ENCODE measurements around the gene ELF2.
"Not testable (repeated sequence)": the region's sequence is repeated elsewhere in the genome, so short reads cannot be mapped to it uniquely, and the experiment has no call there.

ELF2 gene

DNA sequence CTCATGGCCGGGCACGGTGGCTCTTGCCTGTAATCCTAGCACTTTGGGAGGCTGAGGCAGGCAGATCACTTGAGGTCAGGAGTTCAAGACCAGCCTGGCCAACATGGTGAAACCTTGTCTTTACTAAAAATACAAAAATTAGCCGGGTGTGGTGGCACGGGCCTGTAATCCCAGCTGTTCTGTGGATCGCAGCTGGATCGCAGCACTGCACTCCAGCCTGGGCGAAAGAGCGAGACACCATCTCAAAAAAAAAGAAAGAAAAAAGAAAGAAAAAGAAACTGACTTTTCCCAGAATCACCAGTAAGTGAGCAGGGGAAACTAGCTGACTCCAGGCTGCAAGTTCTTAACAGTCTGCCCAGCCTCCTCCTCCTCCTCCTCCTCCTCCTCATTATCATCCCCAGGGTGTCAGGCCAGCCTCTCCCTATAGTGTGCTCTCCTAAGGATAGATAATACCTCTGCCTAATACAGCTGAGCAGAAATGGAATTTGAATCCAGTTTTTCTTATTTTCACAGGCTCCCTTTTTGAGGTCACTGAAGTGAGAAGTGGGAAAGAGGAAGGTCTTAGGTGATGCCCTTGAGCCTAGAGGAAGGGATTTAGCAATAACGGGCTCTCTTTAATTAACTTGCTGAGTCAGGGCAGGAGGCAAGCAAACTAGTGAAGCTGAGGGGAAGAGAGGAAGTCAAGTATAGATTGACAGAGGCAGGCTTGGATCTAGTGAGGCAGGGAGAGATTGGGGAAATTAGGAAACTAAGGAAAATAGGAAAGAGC lies 11.8 kb upstream of the ELF2 start:
- in situ Hi-C loops (cut with MboI; ENCODE audit: low sequenced_read_pairs) = no loop called here

DNA sequence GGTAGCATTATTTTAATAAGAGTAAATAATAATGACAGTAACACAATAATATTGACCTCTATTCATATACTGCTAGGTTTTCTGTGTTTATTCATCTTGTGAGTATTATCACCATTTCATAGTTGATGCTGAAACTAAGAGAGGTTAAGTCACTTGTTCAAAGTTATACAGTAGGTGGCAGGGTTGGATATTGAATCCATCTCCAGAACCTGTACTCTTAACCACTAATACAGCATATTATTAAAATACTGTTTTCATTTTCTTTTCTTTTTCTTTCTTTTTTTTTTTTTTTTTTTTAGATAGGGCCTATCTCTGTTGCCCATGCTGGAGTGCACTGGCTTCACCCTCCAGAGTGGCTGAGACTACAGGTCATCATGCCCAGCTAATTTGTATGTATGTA lies 7.1 kb upstream of the ELF2 start:
- in situ Hi-C loops (cut with MboI; ENCODE audit: low sequenced_read_pairs) = no loop called here

DNA sequence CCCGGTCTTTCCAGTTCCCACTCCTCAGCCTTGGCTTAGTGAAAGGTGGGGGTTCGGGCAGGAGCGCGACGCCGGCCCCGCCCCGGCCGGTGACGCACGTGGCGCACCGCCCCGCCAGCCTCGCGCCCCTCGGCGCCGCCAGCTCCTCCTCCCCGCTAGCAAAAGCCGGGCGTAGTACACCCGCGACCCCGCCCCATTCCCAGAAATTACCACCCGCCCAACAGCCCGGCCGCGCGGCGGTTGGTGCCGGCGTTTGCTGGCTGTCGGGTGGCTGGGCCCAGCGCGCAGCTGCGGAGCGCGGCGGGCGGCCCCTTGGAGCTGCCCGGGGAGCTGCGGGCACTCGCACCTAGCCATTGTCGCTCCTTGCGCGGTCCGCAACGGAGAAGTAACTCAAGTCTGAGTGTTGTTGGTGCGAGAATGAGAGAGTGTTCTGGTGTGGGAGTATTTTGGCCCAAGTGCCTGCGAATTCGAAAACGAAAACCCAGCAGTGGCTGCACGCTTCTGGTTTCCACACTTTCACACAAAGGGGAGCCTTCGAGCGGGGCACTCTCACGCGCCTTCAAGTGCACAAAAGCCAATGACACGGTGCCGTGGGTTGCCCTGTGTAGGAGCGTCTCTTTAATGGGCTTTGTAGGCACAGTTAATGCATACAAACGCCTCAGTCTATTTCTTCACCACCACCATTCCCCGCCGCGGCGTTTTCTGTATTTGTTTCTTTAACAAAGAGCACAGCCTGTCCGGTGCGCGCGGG lies 1.0 kb upstream of the ELF2 start:
- in situ Hi-C loops (cut with MboI; ENCODE audit: low sequenced_read_pairs) = no loop called here

DNA sequence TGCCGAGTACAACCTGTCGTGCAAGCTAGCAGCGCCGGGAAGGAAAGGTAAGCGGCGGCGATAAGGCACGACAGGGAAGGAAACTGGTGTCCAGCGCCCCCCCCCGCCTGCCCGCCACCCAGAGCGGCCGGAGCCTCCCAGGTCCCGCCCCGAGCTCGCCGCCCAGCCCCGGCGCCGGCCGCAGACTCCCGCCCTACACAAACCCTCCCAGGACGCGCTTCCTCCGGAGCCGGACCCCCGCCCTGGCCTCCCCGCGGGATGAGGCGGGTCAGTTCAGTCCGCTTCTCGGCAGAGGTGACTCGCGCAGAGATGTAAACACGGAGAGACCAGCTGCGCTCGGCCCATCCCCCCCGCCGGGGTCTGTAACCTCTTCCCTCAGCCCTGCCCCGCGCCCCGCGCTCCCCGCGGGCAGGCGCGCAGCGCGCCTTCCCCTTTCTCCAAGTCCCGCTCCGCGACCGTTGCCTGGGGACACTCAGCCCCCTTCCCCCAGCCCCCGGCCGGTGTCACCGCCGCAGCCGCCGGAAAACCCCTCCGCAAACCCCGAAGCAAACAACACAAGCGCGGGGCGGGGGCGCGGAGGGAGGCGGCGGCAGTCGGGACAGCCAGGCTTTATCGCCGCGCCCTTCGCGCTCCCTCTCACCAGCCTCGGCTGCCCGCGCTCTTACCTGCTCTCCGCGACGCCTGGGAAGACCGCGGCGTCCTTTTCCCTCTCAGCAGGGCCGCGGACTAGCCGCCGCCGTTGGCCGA lies 543 bp downstream of the ELF2 start:
- in situ Hi-C loops (cut with MboI; ENCODE audit: low sequenced_read_pairs) = no loop called here

DNA sequence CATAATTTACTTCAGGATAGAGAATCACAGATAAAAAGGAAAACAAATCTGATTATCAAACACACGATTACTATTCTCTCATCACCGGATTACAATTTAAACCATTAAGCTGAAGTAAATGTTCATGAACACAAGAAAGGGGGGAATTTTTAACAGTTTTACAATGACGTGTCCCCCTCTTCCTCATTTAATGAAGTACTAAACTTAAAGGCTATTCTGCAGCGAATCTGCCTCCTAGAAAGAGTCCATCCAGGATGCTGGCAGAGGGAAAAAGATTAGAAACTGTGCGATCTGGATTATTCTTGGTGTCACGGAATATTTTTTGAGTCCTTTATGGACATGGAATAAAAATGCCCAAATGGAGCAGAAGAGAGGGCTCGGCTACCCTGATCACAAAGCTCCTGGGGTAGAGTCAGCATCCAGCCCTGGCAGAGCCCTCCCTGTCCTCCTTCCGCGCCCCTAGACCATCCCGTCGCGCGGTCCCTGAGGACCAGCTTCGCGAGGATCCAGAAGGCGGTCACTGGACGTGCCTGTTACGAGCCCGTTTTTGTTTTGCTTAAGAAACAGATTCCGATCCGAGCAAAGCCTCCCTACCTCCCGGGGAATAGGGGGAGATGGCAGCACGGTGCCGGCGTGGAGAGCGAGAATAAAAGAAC lies 1.2 kb downstream of the ELF2 start:
- in situ Hi-C loops (cut with MboI; ENCODE audit: low sequenced_read_pairs) = no loop called here

DNA sequence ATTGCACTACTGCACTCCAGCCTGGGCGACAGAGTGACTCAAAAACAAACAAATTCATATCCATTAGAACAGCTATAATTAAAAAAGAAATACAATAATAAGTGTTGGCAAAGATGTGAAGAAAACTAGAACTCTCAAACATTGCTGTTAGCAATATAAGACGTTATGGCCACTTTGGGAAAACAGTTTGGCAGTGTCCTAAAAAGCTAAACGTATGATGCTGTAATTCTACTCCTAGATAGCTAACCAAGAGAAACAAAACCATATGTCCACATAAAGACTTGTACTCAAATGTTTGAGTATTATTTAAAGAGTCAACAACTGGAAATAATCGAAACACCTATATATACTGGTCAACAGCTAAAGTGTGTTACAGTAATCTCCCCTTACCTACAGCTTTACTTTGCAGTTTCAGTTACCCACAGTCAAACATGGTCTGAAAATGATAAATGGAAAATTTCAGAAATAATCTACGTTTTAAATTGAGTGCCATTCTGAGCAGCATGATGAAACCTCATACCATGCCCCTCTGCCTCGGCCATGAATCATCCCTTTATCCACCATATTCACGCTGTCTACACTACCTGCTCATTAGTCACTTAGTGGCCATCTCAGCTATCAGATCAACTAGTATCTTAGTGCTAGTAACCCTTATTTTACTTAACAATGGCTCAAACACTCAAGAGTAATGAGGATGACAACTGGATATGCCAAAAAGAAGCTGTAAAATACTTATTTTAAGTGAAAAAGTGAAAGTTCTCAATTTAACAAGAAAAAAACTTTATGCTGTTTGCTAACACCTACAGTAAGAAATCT lies 4.9 kb downstream of the ELF2 start:
- in situ Hi-C loops (cut with MboI; ENCODE audit: low sequenced_read_pairs) = no loop called here

DNA sequence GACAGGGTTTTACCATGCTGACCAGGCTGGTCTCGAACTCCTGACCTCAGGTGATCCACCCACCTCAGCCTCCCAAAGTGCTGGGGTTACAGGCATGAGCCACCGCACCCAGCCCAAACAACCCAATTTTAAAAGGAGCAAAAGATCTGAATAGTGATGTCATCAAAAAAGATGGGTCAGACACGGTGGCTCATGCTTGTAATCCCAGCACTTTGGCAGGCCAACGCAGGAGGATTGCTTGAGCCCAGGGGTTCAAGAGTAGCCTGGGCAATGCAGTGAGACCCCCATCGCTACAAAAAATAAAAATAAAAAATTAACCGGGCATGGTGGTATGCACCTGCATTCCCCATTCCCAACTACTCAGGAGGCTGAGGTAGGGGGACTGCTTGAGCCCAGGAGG lies 6.1 kb downstream of the ELF2 start:
- in situ Hi-C loops (cut with MboI; ENCODE audit: low sequenced_read_pairs) = no loop called here

DNA sequence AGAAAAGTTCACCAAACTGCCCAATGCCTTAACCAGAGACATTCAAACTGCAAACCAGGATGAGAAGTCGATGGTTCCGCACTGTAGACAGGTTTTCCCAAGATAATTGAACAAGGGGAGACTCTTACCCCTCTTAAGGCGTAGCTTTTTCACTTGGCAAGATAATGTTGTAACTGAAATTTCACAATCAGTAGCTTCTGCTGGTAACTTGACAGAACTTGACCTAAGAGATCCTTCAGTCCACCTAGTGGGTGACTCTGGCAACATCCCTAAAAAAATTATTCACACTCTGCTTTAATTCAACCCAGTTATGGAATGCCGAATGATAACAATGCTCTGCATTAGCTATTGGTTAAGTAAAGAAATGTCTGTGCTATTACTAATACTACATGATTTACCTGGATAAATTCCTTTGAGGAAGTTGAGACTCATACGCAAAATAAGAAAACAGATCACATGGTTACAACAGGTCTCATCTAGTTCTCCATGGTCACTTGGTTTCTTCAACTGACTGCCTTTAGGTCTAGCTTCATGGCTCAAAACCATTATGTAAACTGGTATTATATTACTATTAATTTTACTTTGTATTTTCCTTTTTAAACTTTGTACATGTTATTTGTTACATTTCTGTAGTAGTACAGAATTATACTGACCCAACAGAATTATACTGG lies 9.1 kb downstream of the ELF2 start:
- in situ Hi-C loops (cut with MboI; ENCODE audit: low sequenced_read_pairs) = no loop called here

DNA sequence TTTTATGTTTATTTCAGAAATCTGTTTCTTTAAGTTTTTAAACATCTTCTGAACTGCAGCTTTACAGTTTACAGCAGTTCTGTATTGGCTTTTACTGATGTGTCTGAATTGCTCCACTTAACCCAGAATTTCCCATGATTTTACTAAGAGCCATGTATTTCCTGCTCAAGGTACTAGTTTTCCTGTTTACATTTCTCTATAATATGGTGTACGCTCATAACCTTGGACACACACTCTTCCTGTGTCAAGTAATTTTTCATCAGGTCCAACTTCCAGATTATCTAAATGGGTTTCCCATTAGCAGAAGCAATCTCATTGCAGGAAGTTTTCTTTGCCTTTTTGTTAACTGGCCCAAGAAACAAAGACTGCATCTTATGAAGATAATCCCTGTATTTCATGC lies 12.3 kb downstream of the ELF2 start:
- in situ Hi-C loops (cut with MboI; ENCODE audit: low sequenced_read_pairs) = no loop called here

DNA sequence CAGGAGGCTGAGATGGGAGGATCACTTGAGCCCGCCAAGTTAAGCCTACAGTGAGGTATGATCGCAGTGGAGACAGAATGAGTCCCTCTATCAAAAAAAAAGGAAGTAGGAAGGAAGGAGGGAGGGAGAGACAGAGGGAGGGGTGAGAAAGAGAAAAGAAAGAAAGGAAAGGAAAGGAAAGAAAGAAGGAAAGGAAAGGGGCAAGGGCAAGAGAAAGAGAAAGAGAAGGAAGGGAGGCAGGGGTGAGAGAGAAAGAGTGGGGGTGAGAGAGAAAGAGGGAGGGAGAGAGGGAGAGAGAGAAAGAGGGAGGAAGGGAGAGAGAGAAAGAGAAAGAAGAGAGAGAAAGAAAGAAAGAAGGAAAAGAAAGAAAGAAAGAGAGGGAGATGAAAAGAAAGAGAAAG lies 13.2 kb downstream of the ELF2 start:
- in situ Hi-C loops (cut with MboI; ENCODE audit: low sequenced_read_pairs) = no loop called here

DNA sequence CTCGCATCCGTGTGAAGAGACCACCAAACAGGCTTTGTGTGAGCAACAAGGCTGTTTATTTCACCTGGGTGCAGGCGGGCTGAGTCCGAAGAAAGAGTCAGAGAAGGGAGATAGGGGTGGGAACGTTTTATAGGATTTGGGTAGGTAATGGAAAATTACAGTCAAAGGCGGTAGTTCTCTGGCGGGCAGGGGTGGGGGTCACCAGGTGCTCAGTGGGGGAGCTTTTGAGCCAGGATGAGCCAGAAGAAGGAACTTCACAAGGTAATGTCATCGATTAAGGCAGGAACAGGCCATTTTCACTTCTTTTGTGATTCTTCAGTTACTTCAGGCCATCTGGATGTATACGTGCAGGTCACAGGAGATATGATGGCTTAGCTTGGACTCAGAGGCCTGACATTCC lies 19.0 kb downstream of the ELF2 start:
- in situ Hi-C loops (cut with MboI; ENCODE audit: low sequenced_read_pairs) = not testable (repeated sequence)

DNA sequence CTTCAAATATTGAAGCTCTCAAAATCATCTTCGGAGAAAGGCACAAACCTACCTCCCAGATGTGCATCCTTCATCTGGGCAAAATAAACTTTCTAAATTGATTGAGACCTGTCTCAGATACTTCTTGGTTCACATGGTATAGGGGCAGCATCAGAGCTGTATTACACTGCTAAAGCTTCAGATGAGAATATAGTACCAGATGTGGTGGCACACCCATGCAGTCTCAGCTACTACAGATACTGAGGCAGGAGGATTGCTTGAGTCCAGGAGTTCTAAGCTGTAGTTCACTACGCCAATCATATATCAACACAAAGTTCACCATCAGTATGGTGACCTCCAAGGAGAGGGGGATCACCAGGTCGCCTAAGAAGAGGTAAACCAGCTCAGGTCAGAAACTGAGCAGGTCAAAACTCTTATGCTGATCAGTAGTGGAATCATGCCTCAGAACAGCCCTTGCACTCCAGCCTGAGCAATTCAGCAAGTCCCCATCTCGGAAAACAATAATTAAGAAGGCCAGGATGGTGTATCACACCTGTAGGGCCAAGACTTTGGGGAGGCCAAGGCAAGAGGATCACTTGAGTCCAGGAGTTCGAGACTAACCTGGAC lies 22.0 kb downstream of the ELF2 start:
- in situ Hi-C loops (cut with MboI; ENCODE audit: low sequenced_read_pairs) = no loop called here

DNA sequence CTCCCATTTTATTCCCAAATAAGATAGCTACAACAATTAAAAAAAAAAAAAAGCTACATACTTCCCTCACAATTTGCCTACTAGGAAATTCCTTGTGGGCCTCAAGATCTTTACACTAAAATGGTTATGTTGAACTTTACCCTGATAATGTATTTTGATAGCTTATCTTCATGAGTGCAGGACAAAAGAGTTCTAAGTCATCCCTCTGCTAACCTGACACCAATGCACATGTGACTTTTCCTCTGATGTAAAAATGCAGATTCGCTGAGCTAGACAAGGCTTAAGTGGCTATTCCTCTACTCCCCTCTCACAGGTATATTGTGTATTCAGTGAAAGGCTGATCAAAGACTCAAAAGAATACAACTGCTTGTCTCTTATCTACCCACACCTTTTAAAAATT lies 22.5 kb downstream of the ELF2 start:
- in situ Hi-C loops (cut with MboI; ENCODE audit: low sequenced_read_pairs) = no loop called here

DNA sequence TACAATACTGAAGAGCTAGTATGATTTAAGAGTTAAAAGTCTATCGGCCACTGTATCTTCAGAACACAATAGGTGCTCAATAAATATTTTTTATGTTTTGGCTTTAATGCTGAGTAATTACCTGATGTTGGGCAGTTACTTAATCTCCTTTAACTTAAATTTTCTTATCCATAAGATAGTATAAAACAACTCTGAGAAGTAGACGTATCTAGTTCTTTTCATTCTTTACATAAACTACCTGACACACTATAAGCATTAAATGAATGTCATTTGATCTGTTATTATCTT lies 22.9 kb downstream of the ELF2 start:
- in situ Hi-C loops (cut with MboI; ENCODE audit: low sequenced_read_pairs) = no loop called here

DNA sequence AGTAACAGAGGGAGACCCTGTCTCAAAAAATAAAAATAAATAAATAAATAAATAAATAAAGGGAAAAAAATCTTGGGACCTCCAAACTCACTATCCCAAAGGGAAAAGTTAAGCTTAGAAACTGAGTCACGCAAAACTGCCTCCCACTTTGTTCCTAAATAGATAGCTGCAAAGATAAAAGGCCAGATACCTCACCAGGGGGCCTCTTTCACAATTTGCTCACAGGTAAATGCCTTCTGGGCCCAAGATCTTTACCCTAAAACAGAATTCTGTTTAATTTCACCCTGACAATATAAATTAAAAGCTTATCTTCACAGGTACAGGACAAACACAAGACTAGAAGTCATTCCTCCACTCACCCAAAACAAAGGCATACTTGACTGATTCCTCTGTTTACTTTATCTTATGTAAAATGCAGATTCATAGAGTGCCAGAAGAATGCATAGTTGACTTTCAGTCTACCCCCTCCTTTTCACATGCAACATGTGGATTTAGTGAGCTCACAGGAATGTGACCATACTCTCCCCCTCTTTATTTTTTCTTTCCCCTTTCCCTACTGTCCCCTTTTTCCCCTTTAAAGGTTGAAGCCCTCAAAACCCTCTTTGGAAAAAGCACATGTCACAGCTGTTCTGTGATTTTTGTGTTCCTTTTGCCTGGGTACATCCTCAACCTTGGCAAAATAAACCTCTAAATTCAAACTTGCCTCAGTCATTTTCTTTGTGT lies 23.4 kb downstream of the ELF2 start:
- in situ Hi-C loops (cut with MboI; ENCODE audit: low sequenced_read_pairs) = no loop called here

DNA sequence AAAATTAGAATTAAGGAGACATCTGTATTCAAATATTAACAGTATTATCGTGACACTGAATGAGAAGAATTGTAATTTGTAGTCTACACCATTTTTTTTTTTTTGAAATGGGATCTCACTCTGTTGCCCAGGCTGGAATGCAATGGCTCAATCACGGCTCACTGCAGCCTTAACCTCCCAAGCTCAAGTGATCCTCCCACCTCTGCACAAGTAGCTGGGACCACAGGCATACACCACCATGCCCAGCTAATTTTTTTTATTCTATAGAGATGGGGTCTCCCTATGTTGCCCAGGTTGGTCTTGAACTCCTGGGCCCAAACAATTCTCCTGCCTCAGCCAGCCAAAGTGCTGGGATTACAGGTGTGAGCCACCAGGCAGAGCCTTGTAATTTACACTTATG lies 24.8 kb downstream of the ELF2 start:
- in situ Hi-C loops (cut with MboI; ENCODE audit: low sequenced_read_pairs) = no loop called here

DNA sequence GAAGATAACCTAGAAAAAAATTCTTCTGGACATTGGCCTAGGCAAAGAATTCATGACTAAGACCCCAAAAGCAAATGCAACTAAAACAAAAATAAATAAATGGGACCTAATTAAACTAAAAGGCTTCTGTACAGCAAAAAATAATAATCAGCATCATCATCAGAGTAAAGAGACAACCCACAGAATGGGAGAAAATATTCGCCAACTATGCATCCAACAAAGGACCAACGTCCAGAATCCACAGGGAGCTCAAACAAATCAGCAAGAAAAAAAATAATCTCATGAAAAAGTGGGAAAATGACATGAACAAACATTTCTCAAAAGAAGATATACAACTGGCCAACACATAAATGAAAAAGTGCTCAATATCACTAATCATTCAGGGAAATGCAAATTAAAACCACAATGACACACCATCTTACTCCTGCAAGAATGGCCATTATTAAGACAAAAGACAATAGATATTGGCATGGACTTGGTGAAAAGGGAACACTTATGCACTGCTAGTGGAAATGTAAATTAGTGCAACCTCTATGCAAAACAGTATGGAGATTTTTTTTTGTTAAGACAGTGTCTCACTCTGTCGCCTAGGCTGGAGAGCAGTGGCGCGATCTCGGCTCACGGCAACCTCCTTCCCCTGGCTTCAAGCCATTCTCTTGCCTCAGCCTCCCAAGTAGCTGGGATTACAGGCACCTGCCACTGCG lies 29.9 kb downstream of the ELF2 start:
- in situ Hi-C loops (cut with MboI; ENCODE audit: low sequenced_read_pairs) = no loop called here

DNA sequence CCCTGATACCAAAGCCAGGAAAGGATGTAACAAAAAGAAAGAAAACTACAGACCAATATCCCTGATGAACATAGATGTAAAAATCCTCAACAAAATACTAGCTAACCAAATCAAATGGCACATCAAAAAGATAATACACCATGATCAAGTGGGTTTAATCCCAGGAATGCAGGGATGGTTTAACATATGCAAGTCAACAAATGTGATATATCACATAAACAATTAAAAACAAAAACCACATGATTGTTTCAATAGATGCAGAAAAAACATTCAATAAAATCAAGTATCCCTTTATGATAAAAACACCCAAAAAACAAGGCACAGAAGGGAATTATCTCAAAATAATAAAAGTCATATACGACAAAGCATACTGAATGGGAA lies 31.5 kb downstream of the ELF2 start:
- in situ Hi-C loops (cut with MboI; ENCODE audit: low sequenced_read_pairs) = no loop called here

All from hTERT RPE-1 (cell line).